ENCODE results near the gene VAV2.

Gene VAV2

GRCh38 chr9:133855371-133855770, 136.8 kb downstream of the VAV2 start:
- DNase-seq (ENCODE audit: insufficient read length, low spot score) (no peak), FAIRE-seq (no peak)

GRCh38 chr9:133854765-133855164, 137.4 kb downstream of the VAV2 start:
- peak; percentile 91 for DNase-seq (ENCODE audit: insufficient read length, low spot score)
- no peak for TF ChIP-seq CTCF (IDR thresholded peaks at IDR 0.05; ENCODE audit: insufficient read depth, missing control alignments)
- FAIRE-seq: peak; percentile 72

More at GRCh38 chr9:133855371-133855770, 136.8 kb downstream of the VAV2 start:
- no peak for TF ChIP-seq CTCF (IDR thresholded peaks at IDR 0.05; ENCODE audit: insufficient read depth, missing control alignments)

- FAIRE-seq (no peak), DNase-seq (ENCODE audit: insufficient read length, low spot score) (no peak)
- TF ChIP-seq CTCF (IDR thresholded peaks at IDR 0.05; ENCODE audit: insufficient read depth, missing control alignments): no peak
These were observed 138.1 kb downstream of the VAV2 start for GRCh38 chr9:133854048-133854447.

- FAIRE-seq (no peak), DNase-seq (ENCODE audit: insufficient read length, low spot score) (no peak)
- no peak for TF ChIP-seq CTCF (IDR thresholded peaks at IDR 0.05; ENCODE audit: insufficient read depth, missing control alignments)
These were observed 138.8 kb downstream of the VAV2 start for GRCh38 chr9:133853331-133853730.

GRCh38 chr9:133852431-133852830, 139.7 kb downstream of the VAV2 start:
- no peak for FAIRE-seq
- no peak for TF ChIP-seq CTCF (IDR thresholded peaks at IDR 0.05; ENCODE audit: insufficient read depth, missing control alignments)

GRCh38 chr9:133851693-133852092, 140.4 kb downstream of the VAV2 start:
- no peak for FAIRE-seq
- no peak for DNase-seq (ENCODE audit: insufficient read length, low spot score)
- no peak for TF ChIP-seq CTCF (IDR thresholded peaks at IDR 0.05; ENCODE audit: insufficient read depth, missing control alignments)

More at GRCh38 chr9:133852431-133852830, 139.7 kb downstream of the VAV2 start:
- DNase-seq (ENCODE audit: insufficient read length, low spot score): no peak

- DNase-seq (ENCODE audit: insufficient read length, low spot score) (no peak), FAIRE-seq (no peak)
These were observed 141.2 kb downstream of the VAV2 start for GRCh38 chr9:133850937-133851336.

More at GRCh38 chr9:133850937-133851336, 141.2 kb downstream of the VAV2 start:
- TF ChIP-seq CTCF (IDR thresholded peaks at IDR 0.05; ENCODE audit: insufficient read depth, missing control alignments): no peak

Measured in D721Med (cell line).